SW 1271 (cell line): ENCODE data around the gene PAFAH2.
"Not testable (repeated sequence)": the region's sequence is repeated elsewhere in the genome, so short reads cannot be mapped to it uniquely, and the experiment has no call there.

ENCODE experiments used
- DNase-seq, 2 experiments: peaks; one replicate each; lab custom pipeline; 2025; lab: John Stamatoyannopoulos, UW

PAFAH2 gene

GRCh38 chr1:25985171-25985570 lies 12.7 kb downstream of the PAFAH2 start:
- no peak for DNase-seq

DNA sequence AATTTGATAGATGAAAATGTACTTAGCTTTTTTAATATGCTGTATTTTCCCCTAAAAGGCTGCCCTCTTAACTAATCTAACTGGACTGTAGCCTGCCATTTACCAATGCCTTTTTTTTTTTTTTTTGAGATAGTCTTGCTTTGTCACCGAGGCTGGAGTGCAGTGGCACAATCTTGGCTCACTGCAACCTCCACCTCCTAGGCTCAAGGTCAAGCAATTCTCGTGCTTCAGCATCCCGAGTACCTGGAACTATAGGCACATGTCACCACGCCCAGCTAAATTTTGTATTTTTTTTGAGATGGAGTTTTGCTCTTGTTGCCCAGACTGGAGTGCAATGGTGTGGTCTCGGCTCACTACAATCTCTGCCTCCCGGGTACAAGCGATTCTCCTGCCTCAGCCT lies 18.7 kb downstream of the PAFAH2 start:
- no peak for DNase-seq

DNA sequence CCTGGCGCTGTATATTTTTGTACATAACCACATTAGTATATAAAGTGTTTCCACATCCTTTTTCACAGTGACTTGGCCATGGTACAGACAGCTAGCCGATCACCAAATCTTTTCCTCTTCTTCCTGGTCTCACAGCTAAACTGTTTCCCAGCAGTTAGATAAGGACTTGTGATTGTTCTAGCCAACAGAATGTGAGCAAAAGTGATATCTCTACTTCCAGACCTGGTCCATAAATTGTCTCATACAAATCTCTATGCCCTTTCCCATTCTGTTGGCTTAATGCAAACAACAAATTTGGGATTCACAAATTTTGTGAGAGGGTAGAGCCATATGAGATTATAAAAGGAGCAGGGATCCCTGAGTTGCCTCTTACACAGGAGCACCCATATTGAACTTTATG lies 19.5 kb downstream of the PAFAH2 start:
- no peak for DNase-seq

DNA sequence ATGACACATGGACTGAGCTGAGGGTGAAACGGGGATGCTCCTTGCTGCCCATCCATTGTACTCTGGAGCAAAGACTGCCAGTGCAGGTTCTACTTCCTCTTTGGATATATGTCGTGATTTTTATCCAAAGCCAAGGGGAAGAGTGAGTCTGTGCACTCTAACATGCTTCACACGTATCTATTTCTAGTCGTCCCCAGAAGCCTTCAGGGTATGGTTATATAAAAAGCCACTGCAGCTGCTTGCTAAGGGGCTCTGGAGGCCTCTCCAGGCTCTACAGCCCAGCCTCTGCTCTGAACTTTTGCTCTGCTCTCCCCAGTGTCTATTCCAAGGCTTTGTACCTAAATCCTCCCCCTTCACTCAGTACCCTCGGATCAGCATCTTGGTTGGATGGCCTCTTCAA lies 20.1 kb downstream of the PAFAH2 start:
- no peak for DNase-seq

DNA sequence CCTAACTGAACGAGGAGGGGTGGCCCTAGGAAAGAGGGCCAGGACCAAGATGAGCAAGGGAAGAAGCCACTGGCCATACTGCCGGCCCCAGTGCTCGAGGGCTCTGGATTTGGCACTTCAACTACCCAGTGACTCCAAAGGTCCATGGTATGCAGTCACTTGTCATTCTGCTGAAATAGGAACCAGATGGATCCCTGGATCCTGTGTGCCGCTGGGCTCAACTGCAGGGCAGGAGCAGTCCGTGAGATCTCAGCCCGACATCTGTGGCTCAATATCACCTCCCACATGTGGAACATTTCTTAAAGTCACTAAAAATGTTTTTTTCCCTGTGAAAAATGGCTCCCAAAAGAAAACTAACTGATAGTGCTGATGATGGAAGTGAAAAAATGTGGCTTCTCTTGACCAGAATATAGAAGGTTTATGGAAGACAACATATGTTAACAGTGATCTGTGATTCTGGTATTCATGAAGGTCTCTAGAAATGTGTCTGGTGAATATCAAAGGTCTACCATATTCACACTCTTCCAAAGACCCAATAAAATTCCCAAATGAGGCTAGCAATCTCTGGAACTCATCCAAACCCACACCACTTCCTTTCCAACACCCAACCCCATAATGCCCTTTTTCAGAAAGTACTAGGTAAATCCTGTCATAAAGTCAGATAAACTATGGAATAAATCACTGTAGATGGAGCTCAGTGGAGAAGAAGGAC lies 24.1 kb downstream of the PAFAH2 start:
- DNase-seq, result no peak

- no peak for DNase-seq
Observed at GRCh38 chr1:25971811-25972180, 26.1 kb downstream of the PAFAH2 start.

GRCh38 chr1:25971066-25971810 lies 26.6 kb downstream of the PAFAH2 start:
- DNase-seq, result no peak

- no peak for DNase-seq
Observed at GRCh38 chr1:25967308-25967707, 30.6 kb downstream of the PAFAH2 start.

GRCh38 chr1:25959611-25960010 lies 38.3 kb downstream of the PAFAH2 start:
- DNase-seq, result no peak

DNA sequence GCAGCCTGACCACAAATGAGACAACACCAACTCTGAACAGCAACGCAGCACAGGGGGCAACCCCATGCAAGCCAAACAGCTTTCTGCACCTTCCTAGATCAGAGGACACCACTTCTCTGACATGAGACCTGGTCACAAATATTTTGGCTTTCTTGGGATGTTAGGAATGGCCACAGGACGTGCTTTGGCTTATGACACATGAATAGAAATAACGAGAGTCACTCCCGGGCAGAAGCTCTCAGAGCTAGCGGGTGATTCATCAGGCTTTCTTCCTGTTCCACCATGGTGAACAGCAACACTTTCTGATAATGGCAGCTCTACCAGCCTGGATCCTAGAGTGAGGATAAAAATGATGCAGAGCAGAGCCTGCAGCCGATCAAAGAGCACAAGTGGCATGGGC lies 39.4 kb downstream of the PAFAH2 start:
- peak; percentile 21 to 35 for DNase-seq

GRCh38 chr1:25955553-25955952 lies 42.3 kb downstream of the PAFAH2 start:
- DNase-seq, result no peak

GRCh38 chr1:25954282-25954938 lies 43.5 kb downstream of the PAFAH2 start:
- no peak for DNase-seq

GRCh38 chr1:25952841-25953401 lies 44.9 kb downstream of the PAFAH2 start:
- DNase-seq, result no peak

DNA sequence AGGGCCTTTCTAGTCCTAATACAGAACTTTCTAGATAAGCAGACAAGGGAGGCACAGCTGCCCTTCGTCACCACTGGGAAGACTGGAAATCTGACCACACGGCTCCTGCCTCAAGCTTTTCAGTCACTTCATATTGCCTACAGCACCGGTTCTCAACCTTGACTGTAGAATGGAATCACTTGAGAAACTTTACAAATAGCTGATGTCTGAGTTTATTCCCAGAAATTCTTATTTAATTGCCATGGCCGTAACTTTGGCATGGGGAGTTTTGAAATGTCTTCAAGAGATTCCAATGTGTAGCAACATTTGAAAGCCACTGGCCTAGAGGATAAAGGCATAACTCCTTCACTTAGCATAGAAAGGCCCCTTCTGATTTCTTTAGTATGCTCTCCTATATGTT lies 49.2 kb downstream of the PAFAH2 start:
- DNase-seq, result no peak

DNA sequence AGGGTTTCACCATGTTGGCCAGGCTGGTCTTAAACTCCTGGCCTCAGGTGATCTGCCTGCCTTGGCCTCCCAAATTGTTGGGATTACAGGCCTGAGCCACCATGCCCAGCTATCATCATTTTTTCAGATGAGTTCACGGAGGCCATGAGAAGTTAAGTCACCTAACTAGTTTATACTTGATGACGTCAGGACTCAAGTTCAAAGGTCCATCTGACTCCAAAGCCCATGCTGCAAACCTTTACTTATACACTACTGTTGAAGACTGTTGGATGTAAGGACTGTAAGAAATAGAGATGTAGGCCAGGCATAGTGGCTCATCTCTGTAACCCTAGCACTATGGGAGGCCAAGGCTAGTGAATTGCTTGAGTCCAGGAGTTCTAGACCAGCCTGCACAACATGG lies 50.8 kb downstream of the PAFAH2 start:
- no peak for DNase-seq

- DNase-seq, result no peak
Observed at GRCh38 chr1:25945761-25946160, 52.1 kb downstream of the PAFAH2 start.

DNA sequence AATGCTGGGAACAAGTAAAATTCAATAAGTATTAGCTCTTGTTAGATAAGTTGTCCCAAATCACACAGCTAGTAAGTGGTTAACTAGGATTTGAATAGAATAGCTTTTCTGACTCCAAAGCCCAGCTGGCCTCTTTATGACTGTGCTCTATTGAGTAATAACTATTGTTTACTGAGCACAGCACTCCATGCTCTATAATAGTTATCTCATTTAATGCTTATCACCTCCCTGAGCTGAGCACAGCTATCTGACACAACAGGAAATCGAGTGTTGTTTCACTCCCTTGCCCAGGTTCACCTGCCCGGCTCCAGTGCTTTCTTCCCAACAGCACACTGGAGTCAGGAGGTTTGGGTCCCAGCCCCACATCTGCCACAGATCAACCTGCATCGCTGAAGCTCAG lies 52.9 kb downstream of the PAFAH2 start:
- no peak for DNase-seq

DNA sequence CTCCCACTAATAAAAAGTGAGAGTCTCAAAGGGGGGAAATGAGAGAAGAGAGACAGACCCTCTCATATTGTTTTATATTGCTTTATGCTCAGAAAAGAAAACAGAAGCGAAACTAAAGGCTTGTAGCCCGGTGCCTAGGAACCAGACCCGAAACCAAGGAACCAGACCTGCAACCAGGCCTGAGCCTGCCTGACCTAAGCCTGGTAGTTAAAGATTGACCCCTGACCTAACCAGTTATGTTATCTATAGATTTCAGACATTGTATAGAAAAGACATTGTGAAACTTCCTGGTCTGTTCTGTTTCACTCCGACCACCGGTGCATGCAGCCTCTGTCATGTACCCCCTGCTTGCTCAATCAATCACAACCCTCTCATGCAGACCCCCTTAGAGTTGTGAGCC lies 54.4 kb downstream of the PAFAH2 start:
- not testable (repeated sequence) for DNase-seq

DNA sequence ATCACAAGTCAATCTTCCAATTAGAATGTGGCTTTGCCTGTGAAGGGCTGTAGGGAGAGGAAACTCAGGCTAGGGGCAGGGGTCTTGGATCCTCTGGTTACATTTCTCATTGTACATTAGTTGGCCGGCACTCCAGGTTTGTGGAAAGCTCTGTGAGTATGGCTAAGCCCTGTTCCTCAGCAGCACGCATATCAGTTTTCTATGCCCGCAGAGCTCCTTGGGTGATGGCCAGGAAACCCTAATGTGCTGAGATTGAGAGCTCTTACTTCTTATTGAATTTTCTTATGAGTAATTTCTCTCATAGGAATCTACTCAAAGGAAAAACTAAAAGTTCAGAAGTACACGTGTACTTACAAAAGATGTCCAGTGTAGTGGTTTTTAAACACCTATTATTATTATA lies 60.9 kb downstream of the PAFAH2 start:
- no peak for DNase-seq

DNA sequence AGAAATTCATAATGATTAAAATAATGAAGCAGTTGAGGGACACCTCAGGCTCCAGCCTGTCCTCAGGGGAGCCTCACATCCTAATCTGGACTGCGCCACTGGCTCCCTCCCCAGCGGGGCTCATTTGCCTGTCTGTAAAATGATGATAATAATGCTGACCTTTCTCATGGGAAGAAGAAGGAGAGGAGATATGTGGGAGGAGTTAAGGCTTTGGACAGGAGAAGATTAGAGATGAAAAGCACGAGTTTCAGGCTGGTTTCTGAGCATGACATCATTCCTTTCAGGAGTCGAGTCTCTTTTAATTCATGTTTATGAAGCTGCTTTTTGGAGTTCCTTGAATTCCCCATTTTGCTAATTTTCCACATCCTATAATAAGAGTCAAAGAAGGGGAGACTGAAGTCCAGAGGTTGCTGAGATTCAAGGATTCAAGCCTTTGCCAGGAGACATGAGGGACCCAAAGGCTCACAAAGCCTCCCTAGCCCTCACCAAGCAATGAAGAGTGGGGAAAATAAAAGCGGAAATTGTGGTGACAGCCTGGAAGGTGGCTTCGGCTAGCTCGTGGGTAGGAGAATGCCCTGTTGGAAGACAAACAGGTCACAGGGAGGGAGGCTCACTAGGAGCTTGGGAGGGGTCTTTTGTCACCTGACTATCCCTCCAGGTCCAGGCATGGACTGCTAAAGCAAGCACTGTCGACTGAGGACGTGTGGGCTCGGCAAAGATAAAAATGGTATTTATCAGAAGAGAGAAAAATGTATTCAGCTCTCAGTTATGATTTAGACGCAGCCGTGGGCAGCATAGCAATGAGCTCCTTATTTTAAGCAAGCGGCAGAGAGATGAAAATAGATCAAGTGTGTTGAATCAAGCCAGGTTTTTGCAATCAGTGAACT lies 64.1 kb downstream of the PAFAH2 start:
- DNase-seq, result no peak

- DNase-seq, result not testable (repeated sequence)
Observed at GRCh38 chr1:25932811-25933400, 65.0 kb downstream of the PAFAH2 start.
